DOHH2 (cell line): Measurements from ENCODE around the gene FYCO1.

ENCODE experiments used
- H3F3A ChIP-seq: fragments of 200-600 bp; sonication (generic), shearing (Covaris generic); 2 replicates; pipeline ENCODE4 v1.6.0; 2016; ENCODE audit warnings: antibody characterized with exemption, mild to moderate bottlenecking; ENCODE audit not compliant: control insufficient read depth, insufficient read depth
- H3K27ac ChIP-seq: fragments of 200-600 bp; sonication (generic); 2 replicates; pipeline ENCODE4 v1.5.1; 2014; ENCODE audit warnings: low read depth, mild to moderate bottlenecking, low read length, moderate library complexity
- H3K27me3 ChIP-seq: fragments of 200-600 bp; sonication (generic); 2 replicates; pipeline ENCODE4 v1.6.1; 2014; ENCODE audit warnings: mild to moderate bottlenecking, low read length, mixed read lengths; ENCODE audit not compliant: control insufficient read depth
- H3K36me3 ChIP-seq: fragments of 200-600 bp; sonication (generic); 2 replicates; pipeline ENCODE4 v1.6.1; 2014; ENCODE audit warnings: mild to moderate bottlenecking, low read length, moderate library complexity, mixed read lengths; ENCODE audit not compliant: control insufficient read depth
- H3K4me1 ChIP-seq: fragments of 200-600 bp; sonication (generic); 2 replicates; pipeline ENCODE4 v1.6.1; 2014; ENCODE audit warnings: mild to moderate bottlenecking, low read length, mixed read lengths; ENCODE audit not compliant: control insufficient read depth
- H3K4me2 ChIP-seq: fragments of 200-600 bp; sonication (generic); 2 replicates; pipeline ENCODE4 v1.6.0; 2014; ENCODE audit warnings: mild to moderate bottlenecking, low read length, moderate library complexity
- H3K4me3 ChIP-seq: fragments of 200-600 bp; sonication (generic); 2 replicates; pipeline ENCODE4 v1.5.1; 2014; ENCODE audit warnings: mild to moderate bottlenecking, low read length, mixed read lengths
- H3K79me2 ChIP-seq: fragments of 200-600 bp; sonication (generic); 2 replicates; pipeline ENCODE4 v1.6.1; 2014; ENCODE audit warnings: mild to moderate bottlenecking, low read length, mixed read lengths; ENCODE audit not compliant: control insufficient read depth
- H3K9me2 ChIP-seq: fragments of 200-600 bp; sonication (generic); replicated peaks from 2 replicates; pipeline ENCODE4 v1.6.1; 2014; ENCODE audit warnings: mild to moderate bottlenecking, low read length, mixed read lengths; ENCODE audit not compliant: control insufficient read depth
- H3K9me3 ChIP-seq: fragments of 200-600 bp; sonication (generic); 2 replicates; pipeline ENCODE4 v1.6.1; 2014; ENCODE audit warnings: antibody characterized with exemption, low read length, mixed read lengths; ENCODE audit not compliant: control insufficient read depth, insufficient read depth
- H4K20me1 ChIP-seq: fragments of 200-600 bp; sonication (generic); 2 replicates; pipeline ENCODE4 v1.6.0; 2014; ENCODE audit warnings: low read depth, mild to moderate bottlenecking, antibody characterized with exemption, low read length, moderate library complexity; ENCODE audit not compliant: control insufficient read depth, insufficient read depth
- EZH2phosphoT487 ChIP-seq: fragments of 200-600 bp; sonication (generic); IDR thresholded peaks from 2 replicates; pipeline ENCODE4 v1.6.1; 2017; ENCODE audit warnings: borderline replicate concordance, mild to moderate bottlenecking, antibody characterized with exemption, low read length, moderate library complexity, mixed read lengths
- TF ChIP-seq, protein P1 (sequence below): fragments of 200-600 bp; sonication (generic); IDR thresholded peaks from one replicate; pipeline ENCODE4 v1.5.1; 2014; ENCODE audit warnings: antibody characterized with exemption, mild to moderate bottlenecking, low read depth, low read length; ENCODE audit not compliant: poor library complexity, severe bottlenecking

FYCO1 gene

GRCh38 chr3:45885979-45886705 lies 109.5 kb downstream of the FYCO1 start, which contains the start of gene CCR9:
Gene CCR9, plus strand, starts transcription at chr3:45886543. Its CDS starts 8,391 bp downstream, at chr3:45894934.
- Histone ChIP-seq H3F3A (no peaks in the 10 kb centered on the region), H3K4me3 (no peak within 1 kb of the TSS), H3K4me2 (no peak within 1 kb of the TSS), H3K4me1 (peaks cover 10% of the 10 kb centered on the region), H3K36me3 (no peaks in the 10 kb centered on the region), H3K9me2 (no peaks in the 10 kb centered on the region), H3K79me2 (no peaks in the 10 kb centered on the region), H4K20me1 (no peaks in the 10 kb centered on the region), H3K9me3 (no peaks in the 10 kb centered on the region), H3K27ac (no peak within 1 kb of the TSS), H3K27me3 (peaks cover 41% of the 10 kb centered on the region)
- TF ChIP-seq, protein P1, sequence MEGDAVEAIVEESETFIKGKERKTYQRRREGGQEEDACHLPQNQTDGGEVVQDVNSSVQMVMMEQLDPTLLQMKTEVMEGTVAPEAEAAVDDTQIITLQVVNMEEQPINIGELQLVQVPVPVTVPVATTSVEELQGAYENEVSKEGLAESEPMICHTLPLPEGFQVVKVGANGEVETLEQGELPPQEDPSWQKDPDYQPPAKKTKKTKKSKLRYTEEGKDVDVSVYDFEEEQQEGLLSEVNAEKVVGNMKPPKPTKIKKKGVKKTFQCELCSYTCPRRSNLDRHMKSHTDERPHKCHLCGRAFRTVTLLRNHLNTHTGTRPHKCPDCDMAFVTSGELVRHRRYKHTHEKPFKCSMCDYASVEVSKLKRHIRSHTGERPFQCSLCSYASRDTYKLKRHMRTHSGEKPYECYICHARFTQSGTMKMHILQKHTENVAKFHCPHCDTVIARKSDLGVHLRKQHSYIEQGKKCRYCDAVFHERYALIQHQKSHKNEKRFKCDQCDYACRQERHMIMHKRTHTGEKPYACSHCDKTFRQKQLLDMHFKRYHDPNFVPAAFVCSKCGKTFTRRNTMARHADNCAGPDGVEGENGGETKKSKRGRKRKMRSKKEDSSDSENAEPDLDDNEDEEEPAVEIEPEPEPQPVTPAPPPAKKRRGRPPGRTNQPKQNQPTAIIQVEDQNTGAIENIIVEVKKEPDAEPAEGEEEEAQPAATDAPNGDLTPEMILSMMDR = no peak
- no peak for TF ChIP-seq EZH2phosphoT487

DNA sequence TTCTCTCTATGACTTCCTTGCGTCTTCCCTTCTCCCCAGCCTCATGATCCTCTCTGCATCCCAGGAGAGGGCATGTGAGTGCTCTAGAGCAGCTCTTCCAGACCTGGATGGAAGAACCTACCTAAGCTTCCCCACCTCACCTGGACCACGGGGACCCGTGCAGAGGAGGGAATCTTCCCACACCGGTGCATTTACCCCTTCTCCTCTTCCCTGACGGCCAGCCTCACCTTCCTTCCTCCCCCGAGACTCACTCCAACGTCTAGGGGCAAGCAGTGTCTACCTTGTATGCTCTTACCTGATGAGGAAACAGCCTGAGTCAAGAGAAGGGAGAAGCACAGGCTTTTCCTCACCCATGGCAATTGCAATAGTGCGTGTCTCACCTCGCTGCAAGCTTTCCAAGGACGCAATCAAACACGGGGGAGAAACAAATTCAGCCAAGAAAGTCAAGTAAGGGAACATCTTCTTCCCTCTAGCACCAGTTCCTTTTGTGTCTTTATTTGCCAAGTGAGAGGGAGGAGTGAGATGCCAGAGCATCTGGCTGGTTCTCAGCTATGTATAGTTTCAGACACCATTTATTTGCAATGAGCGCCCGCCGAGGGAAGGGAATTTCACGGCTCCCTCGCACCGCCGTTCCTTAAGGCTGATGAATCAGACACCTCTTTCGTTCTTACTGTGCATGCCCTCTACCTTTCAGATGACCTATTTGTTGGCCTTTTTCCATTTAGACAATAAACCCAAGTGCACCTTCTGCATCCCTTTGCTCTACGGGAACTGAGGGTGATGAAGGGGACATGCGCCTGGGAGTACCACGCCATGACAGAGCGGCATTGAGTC lies 111.0 kb downstream of the FYCO1 start:
- H3K9me2 ChIP-seq = no peaks in the 10 kb centered on the region
- no peak overlapping the region for H3K4me2 ChIP-seq
- peaks cover 33% of the 10 kb centered on the region for H3K27me3 ChIP-seq
- no peaks in the 10 kb centered on the region for H4K20me1 ChIP-seq
- no peak overlapping the region for H3K27ac ChIP-seq
- no peaks in the 10 kb centered on the region for H3K36me3 ChIP-seq
- H3K4me1 ChIP-seq = peaks cover 7% of the 10 kb centered on the region
- TF ChIP-seq, protein P1 = no peak
- no peak for TF ChIP-seq EZH2phosphoT487
- H3K79me2 ChIP-seq = no peaks in the 10 kb centered on the region
- H3K4me3 ChIP-seq = no peak overlapping the region
- H3K9me3 ChIP-seq = no peaks in the 10 kb centered on the region
- H3F3A ChIP-seq = no peaks in the 10 kb centered on the region

DNA sequence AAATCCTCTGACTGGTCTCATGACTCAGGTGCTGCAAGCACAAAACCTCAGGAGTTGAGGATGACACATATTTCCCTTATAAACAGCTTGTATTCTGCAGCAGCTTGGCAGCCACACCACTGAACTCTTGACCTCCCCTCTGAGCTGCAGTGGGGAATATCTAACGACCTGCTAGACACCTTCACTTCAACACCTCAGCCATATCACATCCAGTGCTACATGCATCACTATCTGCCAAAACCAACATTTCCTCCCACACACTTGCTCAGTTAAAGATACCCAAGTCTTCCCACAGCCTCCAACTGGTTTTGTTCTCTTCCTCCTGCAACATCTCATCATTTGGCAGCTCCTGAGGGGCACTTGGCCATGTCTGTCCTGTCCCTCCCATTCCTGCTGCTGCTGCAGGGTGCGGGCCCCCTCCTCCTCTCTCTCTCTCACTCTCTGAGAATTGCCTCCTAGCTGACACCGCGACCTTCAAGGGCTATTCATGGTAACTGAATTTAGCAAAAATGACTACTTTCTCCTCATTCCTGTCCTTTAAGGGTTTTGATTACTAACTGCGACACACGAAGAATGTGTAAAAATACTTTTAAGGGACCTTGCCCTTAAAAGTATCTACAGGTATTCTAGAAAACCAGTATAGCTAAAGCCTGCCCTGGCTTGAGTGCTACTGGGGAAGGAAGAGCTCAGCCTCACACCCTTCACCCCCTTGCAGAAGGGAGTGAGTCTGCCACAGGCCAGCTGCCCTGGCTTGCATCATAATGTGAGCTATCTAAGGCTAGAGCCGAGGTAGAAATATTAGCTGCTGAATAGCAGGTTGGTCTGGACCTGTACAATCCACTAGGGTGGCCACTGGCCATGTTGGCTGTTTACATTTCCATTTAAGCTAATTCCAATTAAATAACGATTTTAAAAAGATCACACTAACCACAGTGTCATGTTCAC lies 114.3 kb downstream of the FYCO1 start:
- no peaks in the 10 kb centered on the region for H3K9me3 ChIP-seq
- H3K9me2 ChIP-seq = no peaks in the 10 kb centered on the region
- TF ChIP-seq, protein P1 = no peak
- no peak for TF ChIP-seq EZH2phosphoT487
- H3K4me1 ChIP-seq = no peaks in the 10 kb centered on the region
- H3K27ac ChIP-seq = no peak overlapping the region
- no peaks in the 10 kb centered on the region for H3K36me3 ChIP-seq
- no peaks in the 10 kb centered on the region for H4K20me1 ChIP-seq
- H3F3A ChIP-seq = no peaks in the 10 kb centered on the region
- peaks cover 29% of the 10 kb centered on the region for H3K27me3 ChIP-seq
- H3K79me2 ChIP-seq = no peaks in the 10 kb centered on the region
- H3K4me3 ChIP-seq = no peak overlapping the region
- H3K4me2 ChIP-seq = no peak overlapping the region
